GM21717 (cell line): ENCODE data around the gene FAM168B.

Experiments used
- ATAC-seq: cut with Tn5 transposase; IDR thresholded peaks from one replicate; pipeline ENCODE4 v1.9.1; 2021; ENCODE audit warnings: mild to moderate bottlenecking, moderate library complexity; ENCODE audit not compliant: unreplicated experiment

FAM168B gene

GRCh38 chr2:131056204-131056931 lies 36.9 kb downstream of the FAM168B start:
- no peak for ATAC-seq

DNA sequence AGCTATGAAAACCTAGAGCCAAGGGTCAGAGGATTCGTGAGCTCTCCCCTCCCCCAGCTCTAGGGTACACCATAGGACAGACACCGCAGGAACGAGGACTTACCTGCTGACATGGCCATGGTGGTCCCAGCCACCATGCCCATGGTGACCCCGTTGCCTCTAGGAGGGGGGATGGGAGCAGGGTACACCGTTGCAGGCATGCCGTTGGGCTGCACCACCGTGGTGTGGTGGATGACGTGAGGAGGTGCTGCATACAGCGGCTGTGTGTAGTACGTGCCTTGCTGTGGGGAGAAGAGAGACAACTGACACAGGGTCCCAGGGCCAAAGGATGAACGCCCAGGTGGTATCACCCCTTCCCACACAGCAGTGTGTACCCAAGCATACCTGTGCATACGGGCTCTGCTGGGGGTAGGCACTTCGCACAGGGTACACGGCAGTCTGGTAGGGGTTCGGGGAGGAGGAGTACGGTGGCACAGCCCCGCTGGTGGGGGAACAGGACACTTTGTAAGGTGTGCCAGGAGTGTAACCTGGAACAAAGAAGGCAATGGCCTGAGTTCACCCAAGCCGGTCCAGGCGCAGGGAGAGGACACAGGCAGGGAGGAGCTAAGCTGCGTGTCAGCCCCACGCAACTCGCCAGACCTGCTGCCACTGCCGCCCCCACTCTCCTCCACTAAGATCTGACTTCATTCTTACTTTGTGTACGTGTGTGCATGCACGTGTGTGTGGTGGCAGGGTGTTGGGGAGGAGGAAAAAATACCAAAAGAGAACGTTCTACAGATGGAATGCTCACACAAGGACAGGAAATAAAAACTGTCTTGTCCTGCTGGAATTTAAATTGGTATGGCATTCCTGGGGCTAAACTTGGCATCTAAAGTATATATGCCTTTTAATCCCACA lies 37.8 kb downstream of the FAM168B start:
- no peak for ATAC-seq

DNA sequence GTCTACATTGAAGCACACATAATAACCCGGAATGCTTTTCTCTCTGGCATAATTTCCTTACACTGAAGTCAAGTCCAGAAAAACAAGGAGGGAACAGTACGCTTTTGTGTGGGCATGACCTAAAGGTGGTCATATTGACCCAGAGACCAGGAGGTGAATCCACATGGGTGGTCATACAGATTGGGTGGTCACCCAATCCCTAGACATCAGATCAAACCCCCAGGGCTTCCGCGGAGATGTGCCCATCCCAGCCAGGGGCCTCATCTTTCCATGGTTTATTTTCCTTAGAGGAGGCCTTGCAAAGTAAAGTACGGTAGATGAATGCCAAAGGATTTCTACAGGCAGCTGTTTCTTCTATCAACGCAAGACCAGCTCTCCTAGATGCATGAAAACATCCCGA lies 38.8 kb downstream of the FAM168B start:
- no peak for ATAC-seq

GRCh38 chr2:131052741-131053263 lies 40.5 kb downstream of the FAM168B start:
- ATAC-seq = no peak

DNA sequence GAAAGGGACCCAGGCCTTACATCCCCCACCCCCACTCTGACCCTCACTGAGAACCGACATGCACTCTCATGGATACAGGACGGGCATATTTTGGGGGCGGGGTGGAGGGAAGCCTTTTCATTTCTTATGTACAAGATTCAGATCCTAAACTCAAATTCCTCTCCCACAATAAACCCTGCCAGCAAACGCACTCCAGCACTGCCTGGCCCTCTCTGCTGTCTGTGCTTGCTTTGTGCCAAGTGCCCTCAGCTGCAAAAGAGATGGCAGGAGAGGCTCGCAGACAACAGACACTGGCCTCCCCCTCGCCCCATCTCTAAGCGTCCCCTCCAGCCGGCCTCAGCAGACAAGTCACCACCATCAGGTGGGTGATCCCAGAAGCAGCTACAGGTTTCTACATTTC lies 42.4 kb downstream of the FAM168B start:
- no peak for ATAC-seq

DNA sequence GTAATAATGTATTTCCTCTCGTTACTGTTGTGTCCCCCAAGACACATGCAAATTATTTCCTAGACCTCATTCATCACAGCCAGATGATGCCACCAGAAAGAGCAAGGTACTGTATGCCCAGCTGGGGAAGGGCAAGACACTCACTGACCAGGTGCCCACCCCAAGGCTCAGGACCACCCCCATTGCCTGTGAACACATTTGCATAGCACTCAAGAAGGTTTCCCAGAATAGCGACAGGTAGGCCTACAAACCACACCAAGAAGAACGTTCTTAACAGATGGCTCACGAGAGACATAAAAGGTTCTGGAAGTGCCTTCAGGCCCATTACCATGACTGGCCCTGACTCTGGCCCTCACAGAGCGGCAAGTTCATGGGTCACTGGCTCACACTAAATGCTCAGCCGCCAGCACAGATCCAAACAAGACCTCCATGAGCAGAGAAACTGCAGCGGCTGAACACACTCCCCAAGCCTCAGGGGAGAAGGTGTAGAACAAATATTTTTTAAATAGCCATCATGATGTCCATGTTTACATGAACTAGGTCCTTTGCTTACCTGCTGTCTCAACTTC lies 44.0 kb downstream of the FAM168B start:
- ATAC-seq = no peak

DNA sequence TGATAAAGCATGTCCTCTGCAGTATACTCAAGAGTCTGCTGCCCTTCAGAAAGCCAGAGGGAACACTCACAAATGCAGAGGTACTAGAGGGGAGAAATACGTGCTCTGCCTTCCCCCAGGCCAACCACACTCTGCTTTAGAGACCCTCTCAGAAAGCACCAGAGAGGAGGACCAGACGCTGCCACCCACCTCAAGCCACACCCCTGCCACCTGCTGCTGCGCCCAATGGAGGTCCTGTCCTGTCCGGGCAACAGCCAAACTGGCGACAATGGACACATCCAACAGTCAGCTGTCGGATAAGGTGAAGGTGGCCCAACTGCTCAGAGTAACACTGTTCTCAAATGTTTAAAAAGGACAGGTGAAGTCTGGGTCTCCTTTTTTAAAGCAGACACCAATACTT lies 44.6 kb downstream of the FAM168B start:
- no peak for ATAC-seq

GRCh38 chr2:131047920-131048560 lies 45.2 kb downstream of the FAM168B start:
- ATAC-seq = no peak

GRCh38 chr2:131046918-131047652 lies 46.2 kb downstream of the FAM168B start:
- no peak for ATAC-seq

DNA sequence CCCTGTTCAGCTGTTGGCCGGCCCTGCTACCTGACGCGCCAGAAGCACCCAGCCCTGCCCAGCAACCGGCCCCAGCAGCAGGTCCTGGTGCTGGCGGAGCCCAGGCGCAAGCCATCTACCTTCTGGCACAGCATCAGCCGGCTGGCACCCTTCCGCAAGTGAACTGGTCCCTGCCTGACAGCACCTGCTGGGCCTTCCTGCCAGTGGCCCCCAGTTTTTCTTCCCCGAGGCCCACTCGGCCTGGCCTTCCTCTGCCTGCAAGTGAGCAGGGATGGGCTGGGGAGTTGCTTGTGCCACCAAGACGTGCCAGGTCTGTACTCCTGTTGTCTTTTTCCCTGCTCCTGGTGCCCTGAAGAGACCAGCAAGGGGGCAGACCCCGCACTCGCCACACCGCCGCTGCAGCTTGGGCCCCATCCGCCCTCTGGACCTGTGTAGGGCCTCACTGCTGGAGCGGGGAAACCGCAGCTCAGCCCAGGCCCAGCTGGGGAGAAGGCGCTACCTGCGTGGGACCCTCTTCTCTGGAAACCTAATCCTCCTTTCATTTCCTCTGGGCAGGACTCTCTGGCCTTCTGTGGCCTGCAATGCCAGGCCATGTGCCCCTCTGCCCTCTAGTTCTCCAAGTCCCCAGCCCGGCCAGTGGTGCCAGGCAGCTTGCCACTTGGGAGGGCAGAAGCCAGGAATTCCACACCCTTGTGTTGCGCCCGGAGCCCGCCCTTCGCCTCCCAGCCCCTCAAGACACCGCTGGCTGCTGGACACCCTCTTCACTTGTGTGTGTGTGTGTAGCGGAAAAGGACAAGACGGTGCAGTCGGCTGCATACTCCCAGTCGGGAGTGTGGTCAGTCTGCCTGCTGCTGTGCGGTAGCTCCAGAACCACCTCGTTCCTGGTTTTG lies 47.0 kb downstream of the FAM168B start:
- no peak for ATAC-seq

DNA sequence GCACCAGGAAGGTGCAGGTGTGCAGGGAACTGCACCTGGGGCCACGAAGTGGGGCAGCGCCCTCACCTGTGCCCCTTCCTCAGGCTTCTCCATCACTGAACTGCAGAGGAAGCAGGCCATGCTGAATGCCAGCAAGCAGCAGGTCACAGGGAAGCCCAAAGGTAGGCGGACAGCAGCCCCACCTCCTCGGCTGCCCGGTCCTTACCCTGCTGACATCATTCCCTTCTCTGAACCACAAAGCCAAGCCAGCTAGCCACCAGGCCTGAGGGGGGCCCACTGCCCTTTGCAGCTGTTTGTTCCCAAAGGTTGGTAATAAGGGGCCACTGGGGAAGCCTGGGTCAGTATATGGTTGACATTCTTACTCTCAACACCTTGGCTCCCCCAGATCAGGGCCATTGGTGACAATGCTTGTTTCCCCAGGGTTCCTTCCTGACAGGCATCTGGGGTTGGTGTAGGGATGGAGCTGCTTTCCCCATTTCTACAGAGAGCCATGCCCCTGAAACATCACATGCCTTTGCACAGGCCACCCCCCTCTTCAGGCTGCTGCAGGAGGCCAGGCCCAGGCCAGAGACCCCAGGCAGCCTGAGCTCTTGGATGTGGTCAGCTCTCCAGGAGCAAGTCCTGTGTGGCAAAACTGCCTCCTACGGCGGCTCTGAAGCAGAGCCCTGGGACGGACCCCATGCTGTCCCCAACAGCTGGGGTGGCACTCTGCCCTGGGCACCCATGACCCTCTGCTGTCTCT lies 47.8 kb downstream of the FAM168B start:
- ATAC-seq = no peak

DNA sequence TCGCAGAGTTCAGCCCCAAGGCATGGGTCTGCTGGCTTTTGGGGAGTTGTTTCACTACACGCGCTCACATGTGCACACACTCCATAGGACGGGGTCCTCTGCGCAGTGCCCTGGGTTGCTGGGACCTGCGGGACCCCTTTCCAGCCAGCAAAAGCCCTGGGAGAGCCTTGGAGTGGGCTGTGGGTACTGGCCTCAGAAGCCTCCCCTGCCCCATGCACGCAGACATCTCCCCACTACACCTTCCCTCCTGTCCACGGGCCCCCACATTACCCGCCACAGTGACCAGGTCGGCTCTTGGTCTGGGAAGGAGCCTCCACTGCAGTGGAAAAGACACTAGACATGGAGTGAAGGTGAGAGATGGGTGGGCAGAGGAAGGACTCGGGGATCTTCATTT lies 48.5 kb downstream of the FAM168B start:
- no peak for ATAC-seq

DNA sequence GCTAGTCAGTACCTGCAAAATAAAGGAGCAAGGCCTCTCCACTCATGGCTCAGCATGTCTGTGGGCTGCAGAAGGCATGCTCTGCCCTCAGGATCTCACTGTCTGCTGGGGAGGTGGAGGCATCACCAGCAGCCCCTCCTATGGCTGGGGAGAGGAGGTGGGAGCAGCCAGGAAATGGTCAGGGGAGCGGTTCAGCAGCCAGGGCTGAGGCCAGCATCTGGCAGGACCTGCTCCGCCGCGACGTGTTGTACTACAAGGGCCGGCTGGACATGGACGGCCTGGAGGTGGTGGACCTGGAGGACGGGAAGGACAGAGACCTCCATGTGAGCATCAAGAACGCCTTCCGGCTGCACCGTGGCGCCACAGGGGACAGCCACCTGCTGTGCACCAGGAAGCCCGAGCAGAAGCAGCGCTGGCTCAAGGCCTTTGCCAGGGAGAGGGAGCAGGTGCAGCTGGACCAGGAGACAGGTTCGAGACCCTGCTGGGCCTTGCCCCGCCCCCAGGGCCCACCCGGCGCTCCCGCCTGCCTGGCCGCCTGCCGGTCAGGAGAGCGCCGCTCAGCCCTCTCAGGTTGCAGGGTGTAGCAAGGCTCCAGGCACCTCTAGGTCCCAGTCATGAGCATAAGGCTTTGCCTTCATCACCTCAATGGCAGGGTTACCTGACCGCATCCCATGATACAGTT lies 49.0 kb downstream of the FAM168B start:
- ATAC-seq = no peak

DNA sequence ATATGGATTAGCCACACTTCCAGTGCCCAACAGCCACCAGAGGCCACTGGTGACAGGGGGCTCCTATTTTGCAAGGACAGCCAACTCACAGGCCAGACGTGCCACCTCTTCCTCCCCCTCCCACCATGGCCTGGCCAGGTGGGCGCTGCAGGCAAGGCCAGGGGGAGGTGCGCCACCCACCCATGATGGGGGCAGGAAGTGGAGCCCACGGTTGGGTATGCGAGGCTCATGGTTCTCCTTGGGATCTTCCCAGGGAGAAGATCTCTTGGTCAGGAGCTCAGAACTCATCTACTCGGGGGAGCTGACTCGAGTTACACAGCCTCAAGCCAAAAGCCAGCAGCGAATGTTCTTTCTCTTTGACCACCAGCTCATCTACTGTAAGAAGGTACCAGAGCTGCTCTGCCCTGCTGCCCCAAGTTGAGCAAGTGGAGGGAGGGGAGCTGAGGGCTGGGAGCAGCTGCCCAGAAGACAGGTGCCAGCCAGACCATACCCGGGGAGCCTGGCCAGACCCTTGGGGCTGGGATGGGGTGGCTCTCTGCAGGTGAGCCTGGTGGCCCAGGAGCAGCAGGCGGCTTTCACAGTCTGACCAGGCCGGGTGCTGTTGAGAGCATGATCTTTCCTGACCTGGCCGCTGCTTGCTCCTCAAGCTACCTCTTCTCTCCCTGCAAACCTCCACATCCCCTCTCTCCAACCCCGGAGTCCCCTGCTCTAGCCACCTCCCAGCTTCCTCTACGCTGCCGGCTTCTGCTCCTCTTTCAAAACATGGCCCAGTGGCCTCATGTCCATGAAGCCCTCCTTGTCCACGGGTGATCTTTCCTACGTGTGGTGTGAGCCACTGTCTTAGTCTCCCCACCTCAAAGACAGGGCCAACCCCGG lies 49.8 kb downstream of the FAM168B start:
- no peak for ATAC-seq

DNA sequence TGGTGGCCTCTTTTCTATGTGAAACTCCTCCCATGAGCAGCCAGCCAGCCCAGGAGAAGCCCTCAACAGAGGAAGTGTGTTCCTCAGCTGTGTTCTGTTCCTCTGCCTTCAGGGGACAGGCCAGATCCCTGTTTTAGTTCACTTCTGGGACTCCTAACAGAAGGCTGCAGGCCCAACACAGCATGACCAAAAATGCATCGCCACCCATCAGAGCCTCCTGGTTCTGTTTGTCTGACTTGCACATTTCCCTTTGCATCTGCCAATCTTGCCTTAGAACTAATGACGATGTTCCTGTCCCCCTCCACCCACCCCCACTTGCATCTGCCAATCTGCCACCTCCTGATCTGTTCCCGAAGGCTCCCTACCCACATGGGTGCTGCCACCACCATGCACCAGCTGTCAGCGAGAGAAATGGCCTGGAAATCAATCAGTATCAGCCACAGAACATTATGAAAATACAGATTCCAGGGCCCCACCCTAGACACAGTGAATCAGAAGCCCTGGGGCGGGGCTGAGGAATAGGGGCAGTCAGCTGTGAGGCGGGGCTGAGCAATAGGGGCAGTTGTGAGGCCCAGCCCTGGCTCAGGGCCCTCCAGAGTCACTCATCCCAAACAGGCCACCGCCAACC lies 51.0 kb downstream of the FAM168B start:
- ATAC-seq = no peak

- ATAC-seq = no peak
Observed at GRCh38 chr2:131041402-131042147, 51.7 kb downstream of the FAM168B start.
